Kidney (tissue), 14 donors: ENCODE results near the gene PATJ. TPM values are rescaled to one million over a fixed set of nuclear protein-coding genes. Genes with fewer than 3 reads are reported as not detected.

Experiments
- DNase-seq, 5 donors: peaks; one replicate each; pipeline ENCODE4 v3.0.0-alpha.2; 2013 to 2020
- FAIRE-seq: peaks from 2 replicates; lab custom pipeline; 2012; peaks lifted over from hg19 to GRCh38; lab: Jason Lieb, UNC
- H3K27ac ChIP-seq, 2 donors: one replicate each; pipeline ENCODE4 v1.7.0; 2013; ENCODE audit warnings: low read depth in 2 of 2, low read length in 2 of 2, inconsistent platforms in 1 of 2
- H3K27me3 ChIP-seq: one replicate; pipeline ENCODE4 v1.7.1; 2013; ENCODE audit warnings: low read length, inconsistent platforms; ENCODE audit not compliant: control insufficient read depth, insufficient read depth
- H3K36me3 ChIP-seq, 3 donors: one replicate each; pipeline versions ENCODE4 v1.7.0 to v1.7.1; 2013; ENCODE audit warnings: low read length in 3 of 3, control low read depth in 1 of 3, inconsistent platforms in 1 of 3; ENCODE audit not compliant: insufficient read depth in 3 of 3, control insufficient read depth in 2 of 3
- H3K4me1 ChIP-seq, 3 donors: one replicate each; pipeline versions ENCODE4 v1.7.0 to v1.7.1; 2013; ENCODE audit warnings: low read length in 3 of 3, inconsistent platforms in 1 of 3, low read depth in 1 of 3; ENCODE audit not compliant: control insufficient read depth in 2 of 3, insufficient read depth in 2 of 3
- H3K4me3 ChIP-seq, 3 donors: one replicate each; pipeline versions ENCODE4 v1.7.0 to v1.8.1; 2013; ENCODE audit warnings: low read length in 3 of 3, control low read depth in 1 of 3, inconsistent platforms in 1 of 3
- H3K9ac ChIP-seq, 3 donors: one replicate each; pipeline versions ENCODE4 v1.7.0 to v1.7.1; 2013; ENCODE audit warnings: low read length in 3 of 3, control low read depth in 1 of 3, inconsistent platforms in 1 of 3
- H3K9me3 ChIP-seq, 3 donors: one replicate each; pipeline versions ENCODE4 v1.7.0 to v1.7.1; 2013; ENCODE audit warnings: low read length in 3 of 3, control low read depth in 1 of 3, inconsistent platforms in 1 of 3; ENCODE audit not compliant: control insufficient read depth in 2 of 3, insufficient read depth in 1 of 3
- CTCF ChIP-seq: IDR thresholded peaks from 3 replicates; pipeline ENCODE4 v1.5.1; 2012; ENCODE audit warnings: mild to moderate bottlenecking, moderate library complexity, borderline replicate concordance; ENCODE audit not compliant: insufficient read depth; ENCODE audit errors: extremely low read depth
- intact Hi-C: fragments of 100-400 bp; cut with DNase I; formaldehyde crosslinking; loops from one replicate; pipeline ENCODE4 v1.11.1; 2022
- polyA plus RNA-seq: library from polyadenylated mRNA; stranded (reverse); fragments of 350-450 nt; fragmentation: Illumina TruSeq; extraction: RNeasy Lipid Tissue Mini Kit (QIAGEN cat#74804); gene quantifications from one replicate; pipeline ENCODE4 v1.2.3, GENCODE V29; 2014; ENCODE audit warnings: low read depth, low replicate concordance; ENCODE audit not compliant: insufficient read depth
- total RNA-seq: library from RNA; stranded (reverse); fragmentation: NEBNext Ultra II Directional; extraction: Animal tissue kit (Norgen Biotek cat#: 25700); gene quantifications from one replicate; pipeline ENCODE4 v1.2.1, GENCODE V29; 2021
- donor health status: control.
- donor health status: control.
- donor health status: control.
- donor health status: control.
- donor health status: control.
- donor health status: DM: yes; HTN: yes; CAD: no.
- donor health status: Normal renal cell carcinoma (clear cell type).

The PATJ gene
- total and polyA plus RNA-seq, 2 donors from 2014 or later = 44.0 to 98.0 TPM

GRCh38 chr1:61993331-61993961, 251.2 kb downstream of the PATJ start:
- TF ChIP-seq CTCF = no peak
- Histone ChIP-seq H3K27me3 (no peaks in the 10 kb centered on the region), H3K9ac (no peak overlapping the region), H3K4me1 (peaks cover 0 to 3% (median 0%) of the 10 kb centered on the region in 3 donors), H3K27ac (no peak overlapping the region), H3K4me3 (no peak overlapping the region), H3K36me3 (peaks cover 0 to 10% (median 2%) of the 10 kb centered on the region in 3 donors), H3K9me3 (no peaks in the 10 kb centered on the region)
- intact Hi-C loops = no loop called here
- FAIRE-seq (no peak), DNase-seq (peak in 2 of 5 donors; percentile 40 to 47)

GRCh38 chr1:61995641-61996040, 253.4 kb downstream of the PATJ start:
- H3K9me3 ChIP-seq = no peaks in the 10 kb centered on the region
- DNase-seq = no peak
- peaks cover 0 to 3% (median 0%) of the 10 kb centered on the region in 3 donors for H3K4me1 ChIP-seq
- H3K4me3 ChIP-seq = no peak overlapping the region
- intact Hi-C loops = no loop called here
- no peaks in the 10 kb centered on the region for H3K27me3 ChIP-seq
- FAIRE-seq = no peak
- H3K9ac ChIP-seq = no peak overlapping the region
- TF ChIP-seq CTCF = no peak
- H3K36me3 ChIP-seq = peaks cover 0 to 10% (median 2%) of the 10 kb centered on the region in 3 donors
- no peak overlapping the region for H3K27ac ChIP-seq

GRCh38 chr1:61997123-61997522, 254.8 kb downstream of the PATJ start:
- FAIRE-seq = no peak

More at GRCh38 chr1:61997123-61997522, 254.8 kb downstream of the PATJ start:
- no peak overlapping the region for H3K27ac ChIP-seq
- H3K4me3 ChIP-seq = no peak overlapping the region
- H3K27me3 ChIP-seq = no peaks in the 10 kb centered on the region
- intact Hi-C loops = no loop called here
- peaks cover 0 to 9% (median 0%) of the 10 kb centered on the region in 3 donors for H3K36me3 ChIP-seq
- no peak for DNase-seq
- no peaks in the 10 kb centered on the region for H3K9me3 ChIP-seq
- H3K9ac ChIP-seq = no peak overlapping the region
- H3K4me1 ChIP-seq = no peaks in the 10 kb centered on the region
- TF ChIP-seq CTCF = no peak
